T-helper 2 cell treated with Interferon-gamma antibody and Interleukin-4, amounts not matched to agents 100 ng/mL and 5 ng/mL, for 36 hours (primary cell): ENCODE data around the gene GPR42. TPM values are rescaled to one million over a fixed set of nuclear protein-coding genes. Genes with fewer than 3 reads are reported as not detected.
"Not testable (repeated sequence)": the region's sequence is repeated elsewhere in the genome, so short reads cannot be mapped to it uniquely, and the experiment has no call there.

ENCODE experiments used
- intact Hi-C: fragments of 100-400 bp; cut with micrococcal nuclease; formaldehyde crosslinking; loops from one replicate; pipeline ENCODE4 v1.15.1; 2023
- total RNA-seq: library from RNA; stranded (reverse); gene quantifications from 2 replicates; pipeline ENCODE4 v1.2.3, GENCODE V29; 2022

Gene GPR42
- total RNA-seq, 1 donor from 2014 or later, result not detected

GRCh38 chr19:35392742-35393715 lies 22.2 kb downstream of the GPR42 start:
- intact Hi-C loops, result no loop called here

- intact Hi-C loops, result no loop called here
Observed at GRCh38 chr19:35395382-35396199, 24.7 kb downstream of the GPR42 start.

GRCh38 chr19:35396240-35396885 lies 25.5 kb downstream of the GPR42 start:
- intact Hi-C loops, result no loop called here

- intact Hi-C loops, result no loop called here
Observed at GRCh38 chr19:35397064-35397463, 26.2 kb downstream of the GPR42 start.

GRCh38 chr19:35398570-35398969 lies 27.7 kb downstream of the GPR42 start:
- intact Hi-C loops, result no loop called here

- intact Hi-C loops, result no loop called here
Observed at GRCh38 chr19:35399231-35399630, 28.4 kb downstream of the GPR42 start.

GRCh38 chr19:35399948-35400772 lies 29.3 kb downstream of the GPR42 start:
- intact Hi-C loops, result no loop called here

GRCh38 chr19:35400773-35401100 lies 29.9 kb downstream of the GPR42 start:
- intact Hi-C loops, result no loop called here

- intact Hi-C loops, result not testable (repeated sequence)
Observed at GRCh38 chr19:35401416-35401815, 30.5 kb downstream of the GPR42 start.

- intact Hi-C loops, result no loop called here
Observed at GRCh38 chr19:35403116-35403760, 32.4 kb downstream of the GPR42 start.

GRCh38 chr19:35404879-35405622 lies 34.2 kb downstream of the GPR42 start:
- intact Hi-C loops, result no loop called here

GRCh38 chr19:35407619-35408018 lies 36.8 kb downstream of the GPR42 start:
- intact Hi-C loops, result no loop called here

GRCh38 chr19:35408284-35409171 lies 37.7 kb downstream of the GPR42 start:
- intact Hi-C loops, result no loop called here

- intact Hi-C loops, result no loop called here
Observed at GRCh38 chr19:35409191-35409590, 38.3 kb downstream of the GPR42 start.

GRCh38 chr19:35410487-35410886 lies 39.6 kb downstream of the GPR42 start:
- intact Hi-C loops, result no loop called here

GRCh38 chr19:35414442-35414841 lies 43.6 kb downstream of the GPR42 start:
- intact Hi-C loops, result no loop called here

GRCh38 chr19:35416331-35416730 lies 45.5 kb downstream of the GPR42 start:
- intact Hi-C loops, result no loop called here

- intact Hi-C loops, result no loop called here
Observed at GRCh38 chr19:35417278-35417677, 46.4 kb downstream of the GPR42 start.
